H9 (cell line): ENCODE results near the gene MLC1. TPM values are rescaled to one million over a fixed set of nuclear protein-coding genes. Genes with fewer than 3 reads are reported as not detected.

Source experiments
- DNase-seq: peaks from one replicate; pipeline ENCODE4 v3.0.0-alpha.2; 2017
- H2AFZ ChIP-seq: one replicate; pipeline ENCODE4 v1.6.1; 2013; ENCODE audit warnings: mild to moderate bottlenecking, low read length, control low read depth, moderate library complexity
- H2AK5ac ChIP-seq: 2 replicates; pipeline ENCODE4 v1.6.1; 2013; ENCODE audit warnings: low read length, control low read depth, mixed read lengths; ENCODE audit not compliant: insufficient read length
- H2BK120ac ChIP-seq: one replicate; pipeline ENCODE4 v1.6.1; 2013; ENCODE audit warnings: low read depth, mild to moderate bottlenecking, low read length, control low read depth, inconsistent platforms; ENCODE audit not compliant: poor library complexity, severe bottlenecking
- H2BK12ac ChIP-seq: 2 replicates; pipeline ENCODE4 v1.6.1; 2013; ENCODE audit warnings: low read length, control low read depth, mixed read lengths, low read depth; ENCODE audit not compliant: insufficient read length
- H2BK15ac ChIP-seq: 2 replicates; pipeline ENCODE4 v1.6.1; 2013; ENCODE audit warnings: low read depth, low read length, control low read depth
- H2BK20ac ChIP-seq: one replicate; pipeline ENCODE4 v1.6.1; 2013; ENCODE audit warnings: low read depth, mild to moderate bottlenecking, low read length, control low read depth, inconsistent platforms; ENCODE audit not compliant: poor library complexity, severe bottlenecking
- H2BK5ac ChIP-seq: 2 replicates; pipeline ENCODE4 v1.6.1; 2013; ENCODE audit warnings: low read length, control low read depth, mixed read lengths; ENCODE audit not compliant: insufficient read length
- H3K14ac ChIP-seq: 2 replicates; pipeline ENCODE4 v1.6.1; 2013; ENCODE audit warnings: low read length, control low read depth; ENCODE audit not compliant: insufficient read depth
- H3K18ac ChIP-seq: 2 replicates; pipeline ENCODE4 v1.6.1; 2013; ENCODE audit warnings: low read depth, mild to moderate bottlenecking, mixed read lengths, low read length, control low read depth; ENCODE audit not compliant: insufficient read length
- H3K23ac ChIP-seq: 2 replicates; pipeline ENCODE4 v1.6.1; 2013; ENCODE audit warnings: low read length, control low read depth, mixed read lengths, low read depth; ENCODE audit not compliant: insufficient read length
- H3K23me2 ChIP-seq: 2 replicates; pipeline ENCODE4 v1.6.1; 2013; ENCODE audit warnings: low read depth, mild to moderate bottlenecking, mixed read lengths, low read length, control low read depth; ENCODE audit not compliant: insufficient read length, poor library complexity, severe bottlenecking
- H3K27ac ChIP-seq: 2 replicates; pipeline ENCODE4 v1.5.1; 2013; ENCODE audit warnings: low read length, control low read depth, mixed read lengths, low read depth; ENCODE audit not compliant: insufficient read length
- H3K27me3 ChIP-seq: 2 replicates; pipeline ENCODE4 v1.6.1; 2013; ENCODE audit warnings: low read length, control low read depth, inconsistent platforms; ENCODE audit not compliant: insufficient read depth
- H3K4ac ChIP-seq: 2 replicates; pipeline ENCODE4 v1.6.1; 2013; ENCODE audit warnings: low read depth, mild to moderate bottlenecking, control low read depth, inconsistent platforms, low read length, moderate library complexity
- H3K4me1 ChIP-seq: 2 replicates; pipeline ENCODE4 v1.6.1; 2013; ENCODE audit warnings: low read length, control low read depth, inconsistent platforms; ENCODE audit not compliant: insufficient read depth
- H3K4me2 ChIP-seq: 2 replicates; pipeline ENCODE4 v1.6.1; 2013; ENCODE audit warnings: low read length, control low read depth, mixed read lengths; ENCODE audit not compliant: insufficient read length, insufficient read depth
- H3K56ac ChIP-seq: 2 replicates; pipeline ENCODE4 v1.6.1; 2013; ENCODE audit warnings: low read depth, mild to moderate bottlenecking, mixed read lengths, low read length, control low read depth; ENCODE audit not compliant: insufficient read length
- H3K79me1 ChIP-seq: 2 replicates; pipeline ENCODE4 v1.6.1; 2013; ENCODE audit warnings: low read depth, mild to moderate bottlenecking, moderate library complexity, low read length, control low read depth, inconsistent platforms; ENCODE audit not compliant: insufficient read depth, poor library complexity, severe bottlenecking
- H3K79me2 ChIP-seq: 2 replicates; pipeline ENCODE4 v1.6.1; 2013; ENCODE audit warnings: low read length, control low read depth, inconsistent platforms; ENCODE audit not compliant: insufficient read depth
- H3K9ac ChIP-seq: 2 replicates; pipeline ENCODE4 v1.6.1; 2013; ENCODE audit warnings: low read length, control low read depth, mixed read lengths; ENCODE audit not compliant: insufficient read length; ENCODE audit errors: extremely low read depth
- H3K9me3 ChIP-seq: one replicate; pipeline ENCODE4 v1.6.1; 2013; ENCODE audit warnings: low read depth, low read length, inconsistent platforms; ENCODE audit not compliant: control insufficient read depth
- H3T11ph ChIP-seq: one replicate; pipeline ENCODE4 v1.6.1; 2013; ENCODE audit warnings: mild to moderate bottlenecking, low read length, control low read depth, inconsistent platforms
- H4K20me1 ChIP-seq: one replicate; pipeline ENCODE4 v1.6.1; 2013; ENCODE audit not compliant: control insufficient read depth, insufficient read length, insufficient read depth
- H4K5ac ChIP-seq: 2 replicates; pipeline ENCODE4 v1.6.1; 2013; ENCODE audit warnings: low read depth, mild to moderate bottlenecking, mixed read lengths, low read length, control low read depth; ENCODE audit not compliant: insufficient read length
- H4K8ac ChIP-seq: replicated peaks from 2 replicates; pipeline ENCODE4 v1.6.1; 2013; ENCODE audit warnings: low read length, control low read depth, mixed read lengths, low read depth; ENCODE audit not compliant: insufficient read length
- H4K91ac ChIP-seq: 2 replicates; pipeline ENCODE4 v1.6.1; 2013; ENCODE audit warnings: low read depth, mild to moderate bottlenecking, moderate library complexity, mixed read lengths, low read length, control low read depth; ENCODE audit not compliant: insufficient read length
- H3K27ac Mint-ChIP-seq, 3 experiments: 2 replicates in 2 of 3; 3 replicates in 1 of 3; pipeline ENCODE4 v1.8.0; 2020 to 2021; ENCODE audit warnings: mixed read lengths in 3 of 3, mild to moderate bottlenecking in 1 of 3, moderate library complexity in 1 of 3
- H3K27me3 Mint-ChIP-seq: 2 replicates; pipeline ENCODE4 v1.8.0; 2021; ENCODE audit warnings: low read depth, mild to moderate bottlenecking, moderate library complexity, mixed read lengths
- H3K36me3 Mint-ChIP-seq, 3 experiments: 2 replicates in 2 of 3; 3 replicates in 1 of 3; pipeline ENCODE4 v1.8.0; 2020 to 2021; ENCODE audit warnings: low read depth in 3 of 3, mixed read lengths in 3 of 3; ENCODE audit not compliant: insufficient read depth in 1 of 3
- H3K4me1 Mint-ChIP-seq, 2 experiments: 2 replicates each; pipeline ENCODE4 v1.8.0; 2020; ENCODE audit warnings: mixed read lengths in 2 of 2
- H3K4me3 Mint-ChIP-seq, 2 experiments: 2 replicates in 1 of 2; 3 replicates in 1 of 2; pipeline ENCODE4 v1.8.0; 2020 to 2021; ENCODE audit warnings: mild to moderate bottlenecking in 2 of 2, mixed read lengths in 2 of 2, moderate library complexity in 1 of 2
- H3K9me3 Mint-ChIP-seq, 2 experiments: 2 replicates in 1 of 2; 3 replicates in 1 of 2; pipeline ENCODE4 v1.8.0; 2020; ENCODE audit warnings: mild to moderate bottlenecking in 2 of 2, mixed read lengths in 2 of 2, moderate library complexity in 1 of 2
- CTCF ChIP-seq: fragments of 200-600 bp; sonication (generic); conservative IDR thresholded peaks from 3 replicates; pipeline ENCODE4 v1.8.0; 2021; ENCODE audit warnings: antibody characterized with exemption, mild to moderate bottlenecking
- WGBS: extraction: QIAGEN DNeasy Blood & Tissue Kit; methylation state at CpG from one replicate; pipeline ENCODE4 v1.1.7; 2013; ENCODE audit warnings: missing lambda C conversion rate, low lambda C conversion rate, mixed read lengths; ENCODE audit not compliant: insufficient read length; ENCODE audit errors: extremely low coverage; 5-methylcytosine and 5-hydroxymethylcytosine counted together
- total RNA-seq: library from RNA; stranded (reverse); gene quantifications from 2 replicates; pipeline ENCODE4 v1.2.1, GENCODE V29; 2021

Gene MLC1
- total RNA-seq, 1 experiment from 2014 or later = not detected

GRCh38 chr22:50062509-50063135 lies 22.6 kb downstream of the MLC1 start:
- TF ChIP-seq CTCF = no peak
- no CpG with 5 or more reads among the region's 19 CpGs for WGBS
- DNase-seq = no peak
- Mint-ChIP-seq H3K9me3 (peaks cover 0 to 3% of the 10 kb centered on the region in 2 experiments; a peak in 1 of 5 replicates), H3K4me1 (peaks cover 9 to 12% of the 10 kb centered on the region in 2 experiments), H3K36me3 (no peaks in the 10 kb centered on the region), H3K27ac (no peak overlapping the region; a peak in 1 of 7 replicates), H3K4me3 (no peak overlapping the region), H3K27me3 (peaks cover 22% of the 10 kb centered on the region)
- no peak overlapping the region for H2BK12ac ChIP-seq
- no peaks in the 10 kb centered on the region for H3K79me1 ChIP-seq
- H4K20me1 ChIP-seq = no peaks in the 10 kb centered on the region
- H2AFZ ChIP-seq = no peak overlapping the region
- H4K5ac ChIP-seq = no peak overlapping the region
- no peak overlapping the region for H3K23ac ChIP-seq
- no peak overlapping the region for H2BK15ac ChIP-seq
- H2BK5ac ChIP-seq = no peak overlapping the region
- H3K4me1 ChIP-seq = no peaks in the 10 kb centered on the region; the same call in 1 of the 2 replicates
- H3K4me2 ChIP-seq = no peak overlapping the region
- H2AK5ac ChIP-seq = no peak overlapping the region
- no peak overlapping the region for H3K56ac ChIP-seq
- no peak overlapping the region for H3K14ac ChIP-seq
- no peak overlapping the region for H3K27ac ChIP-seq
- H2BK20ac ChIP-seq = no peak overlapping the region
- H2BK120ac ChIP-seq = no peak overlapping the region
- H3K23me2 ChIP-seq = peaks cover 10% of the 10 kb centered on the region
- no peaks in the 10 kb centered on the region for H3K9me3 ChIP-seq
- no peak overlapping the region for H3K9ac ChIP-seq
- no peak overlapping the region for H4K91ac ChIP-seq
- H3K27me3 ChIP-seq = no peaks in the 10 kb centered on the region; the same call in 1 of the 2 replicates
- H3K4ac ChIP-seq = no peak overlapping the region
- H3T11ph ChIP-seq = no peak overlapping the region
- no peak overlapping the region for H4K8ac ChIP-seq
- H3K79me2 ChIP-seq = no peaks in the 10 kb centered on the region
- no peak overlapping the region for H3K18ac ChIP-seq
